NT2/D1 (cell line): ENCODE measurements around the gene PPIC.
"Not testable (repeated sequence)": the region's sequence is repeated elsewhere in the genome, so short reads cannot be mapped to it uniquely, and the experiment has no call there.

Experiments
- DNase-seq: peaks from one replicate; pipeline ENCODE4 v3.0.0-alpha.2; 2011; ENCODE audit warnings: low read depth, low spot score
- H3K27me3 ChIP-seq: 2 replicates; pipeline ENCODE4 v1.6.0; 2011; ENCODE audit warnings: mild to moderate bottlenecking; ENCODE audit not compliant: insufficient read length, insufficient read depth
- H3K36me3 ChIP-seq: 2 replicates; pipeline ENCODE4 v1.6.1; 2011; ENCODE audit warnings: mild to moderate bottlenecking, low read length, mixed read lengths; ENCODE audit not compliant: insufficient read depth, insufficient read length
- H3K4me1 ChIP-seq: 2 replicates; pipeline ENCODE4 v1.5.1; 2011; ENCODE audit not compliant: insufficient read depth, insufficient read length
- H3K4me3 ChIP-seq: 2 replicates; pipeline ENCODE4 v1.5.1; 2011; ENCODE audit warnings: low read depth; ENCODE audit not compliant: insufficient read length
- H3K9ac ChIP-seq: 2 replicates; pipeline ENCODE4 v1.6.0; 2011; ENCODE audit warnings: low read depth; ENCODE audit not compliant: insufficient read length
- H3K9me3 ChIP-seq: 2 replicates; pipeline ENCODE4 v1.5.1; 2011; ENCODE audit warnings: mild to moderate bottlenecking, low read length; ENCODE audit not compliant: insufficient read depth
- SUZ12 ChIP-seq: IDR thresholded peaks from 2 replicates; pipeline ENCODE4 v1.6.1; 2011; ENCODE audit not compliant: insufficient read length, insufficient read depth; ENCODE audit errors: extremely low read depth
- YY1 ChIP-seq: IDR thresholded peaks from 2 replicates; pipeline ENCODE4 v1.6.1; 2011; ENCODE audit not compliant: insufficient read length, insufficient read depth
- ZNF274 ChIP-seq: IDR thresholded peaks from 2 replicates; pipeline ENCODE4 v1.6.1; 2011; ENCODE audit warnings: mild to moderate bottlenecking, low read depth, low read length

The PPIC gene

DNA sequence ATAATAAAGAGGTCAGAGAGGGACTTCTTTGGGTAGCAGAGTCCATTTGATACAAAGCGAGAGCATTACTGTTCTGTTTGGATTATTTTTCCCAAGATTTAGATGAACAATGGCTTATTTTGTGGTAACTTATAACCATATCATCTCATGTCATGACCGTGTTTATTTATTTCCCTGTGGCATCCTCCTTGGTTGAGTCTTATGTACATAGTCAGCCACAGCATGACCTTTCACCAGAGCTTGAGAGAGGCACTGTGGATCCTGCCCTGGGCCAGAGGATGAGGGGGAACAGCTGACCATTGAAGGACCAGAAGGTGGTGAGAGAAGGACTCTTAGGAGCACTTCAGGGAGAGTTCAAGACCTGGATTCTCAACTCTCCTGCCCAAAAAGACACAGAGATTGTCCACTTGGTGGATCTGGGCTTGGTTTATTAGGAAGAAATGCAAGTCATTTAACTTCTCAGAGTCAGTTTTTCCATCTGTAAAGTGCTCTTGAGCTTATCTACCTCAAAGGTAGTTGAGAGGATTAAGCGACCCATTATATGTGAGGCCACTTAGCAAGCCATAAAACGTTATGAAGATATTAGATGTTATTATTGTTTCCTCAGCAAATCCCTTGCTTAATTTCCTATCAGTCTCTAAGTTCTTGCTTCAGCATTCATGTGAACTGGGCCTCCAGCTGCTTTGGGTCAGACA, 51.4 kb downstream of the PPIC start:
- no peak overlapping the region for H3K9ac ChIP-seq
- H3K4me1 ChIP-seq, result no peaks in the 10 kb centered on the region
- DNase-seq, result no peak
- no peaks in the 10 kb centered on the region for H3K9me3 ChIP-seq
- H3K4me3 ChIP-seq, result no peak overlapping the region
- no peaks in the 10 kb centered on the region for H3K36me3 ChIP-seq
- H3K27me3 ChIP-seq, result no peaks in the 10 kb centered on the region
- TF ChIP-seq SUZ12 (no peak), YY1 (no peak), ZNF274 (no peak)

DNA sequence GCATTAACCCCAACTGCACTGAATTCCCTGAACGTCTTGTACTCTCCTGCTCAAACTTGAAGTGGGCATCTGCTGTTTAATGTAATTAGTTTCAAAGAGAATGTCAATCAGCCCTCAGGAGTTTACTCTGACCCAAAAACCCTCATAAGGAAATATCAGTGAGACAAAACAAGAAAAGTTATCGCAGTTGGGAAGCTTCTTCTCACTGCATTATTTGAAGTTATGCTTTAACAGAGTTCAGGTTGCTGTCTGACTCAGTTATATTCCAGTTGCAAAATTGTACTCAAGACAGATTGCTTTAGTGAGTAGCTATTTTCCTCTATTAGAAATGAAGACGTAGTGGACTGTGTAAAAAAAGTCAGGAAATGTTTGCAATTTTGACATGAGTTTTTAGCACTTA, 52.1 kb downstream of the PPIC start:
- Histone ChIP-seq H3K9ac (no peak overlapping the region), H3K36me3 (no peaks in the 10 kb centered on the region), H3K27me3 (no peaks in the 10 kb centered on the region), H3K4me1 (no peaks in the 10 kb centered on the region), H3K9me3 (no peaks in the 10 kb centered on the region), H3K4me3 (no peak overlapping the region)
- DNase-seq, result no peak
- TF ChIP-seq ZNF274, result no peak
- no peak for TF ChIP-seq SUZ12
- no peak for TF ChIP-seq YY1

DNA sequence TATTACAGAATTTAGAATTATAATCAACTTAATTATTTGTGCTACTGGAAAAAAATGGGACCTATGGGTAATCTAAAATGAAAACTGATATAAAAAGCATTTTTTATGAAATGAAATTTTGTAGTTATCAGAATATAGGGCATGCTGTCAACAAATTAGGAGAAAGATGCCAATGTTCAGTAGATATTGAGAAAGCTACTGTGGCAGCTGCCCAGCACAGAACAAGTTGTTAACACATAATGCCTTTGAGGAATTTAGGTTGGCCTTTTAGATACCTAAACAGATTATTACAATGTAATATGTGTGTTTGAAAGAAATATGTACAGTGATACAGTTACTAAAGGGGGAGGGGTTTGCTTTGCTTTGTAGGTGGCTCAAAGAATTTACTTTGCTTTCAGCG, 54.1 kb downstream of the PPIC start:
- Histone ChIP-seq H3K27me3 (no peaks in the 10 kb centered on the region), H3K4me1 (no peaks in the 10 kb centered on the region), H3K9me3 (no peaks in the 10 kb centered on the region)

GRCh38 chr5:122981846-122982245, 54.7 kb downstream of the PPIC start:
- H3K9me3 ChIP-seq, result no peaks in the 10 kb centered on the region
- no peaks in the 10 kb centered on the region for H3K36me3 ChIP-seq
- no peak overlapping the region for H3K9ac ChIP-seq
- no peaks in the 10 kb centered on the region for H3K27me3 ChIP-seq
- DNase-seq, result no peak
- H3K4me1 ChIP-seq, result no peaks in the 10 kb centered on the region
- TF ChIP-seq YY1 (no peak), ZNF274 (no peak), SUZ12 (no peak)
- no peak overlapping the region for H3K4me3 ChIP-seq

More for the DNA sequence above, 54.1 kb downstream of the PPIC start:
- TF ChIP-seq SUZ12 (no peak), YY1 (no peak), ZNF274 (no peak)
- DNase-seq, result no peak
- Histone ChIP-seq H3K9ac (no peak overlapping the region), H3K36me3 (no peaks in the 10 kb centered on the region), H3K4me3 (no peak overlapping the region)

GRCh38 chr5:122978644-122979297, 57.8 kb downstream of the PPIC start:
- H3K27me3 ChIP-seq, result no peaks in the 10 kb centered on the region
- no peaks in the 10 kb centered on the region for H3K9me3 ChIP-seq
- H3K9ac ChIP-seq, result no peak overlapping the region
- H3K4me3 ChIP-seq, result no peak overlapping the region
- DNase-seq, result no peak
- TF ChIP-seq SUZ12 (no peak), YY1 (no peak), ZNF274 (no peak)
- H3K36me3 ChIP-seq, result no peaks in the 10 kb centered on the region
- no peaks in the 10 kb centered on the region for H3K4me1 ChIP-seq

DNA sequence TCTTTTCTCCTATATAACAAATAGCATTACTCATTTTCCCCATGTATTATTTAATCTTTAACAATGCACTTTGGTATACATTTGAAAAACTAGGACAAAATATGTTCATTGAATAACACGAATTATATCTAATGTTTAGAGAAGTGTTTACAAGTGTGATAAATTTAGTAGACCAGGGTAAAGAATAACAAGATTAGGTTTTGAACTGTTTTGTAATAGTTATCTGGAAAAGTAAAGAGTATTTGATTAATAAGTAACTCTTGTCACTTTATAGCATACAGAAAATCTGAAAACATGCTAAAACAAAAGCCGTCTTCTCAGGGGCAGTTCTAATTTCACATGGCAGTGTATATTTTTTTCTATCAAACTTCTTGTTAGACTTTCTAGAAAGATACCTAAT, 58.5 kb downstream of the PPIC start:
- Histone ChIP-seq H3K9ac (no peak overlapping the region), H3K27me3 (no peaks in the 10 kb centered on the region), H3K9me3 (no peaks in the 10 kb centered on the region), H3K36me3 (no peaks in the 10 kb centered on the region), H3K4me1 (no peaks in the 10 kb centered on the region), H3K4me3 (no peak overlapping the region)
- DNase-seq, result no peak
- no peak for TF ChIP-seq YY1
- no peak for TF ChIP-seq ZNF274
- no peak for TF ChIP-seq SUZ12

DNA sequence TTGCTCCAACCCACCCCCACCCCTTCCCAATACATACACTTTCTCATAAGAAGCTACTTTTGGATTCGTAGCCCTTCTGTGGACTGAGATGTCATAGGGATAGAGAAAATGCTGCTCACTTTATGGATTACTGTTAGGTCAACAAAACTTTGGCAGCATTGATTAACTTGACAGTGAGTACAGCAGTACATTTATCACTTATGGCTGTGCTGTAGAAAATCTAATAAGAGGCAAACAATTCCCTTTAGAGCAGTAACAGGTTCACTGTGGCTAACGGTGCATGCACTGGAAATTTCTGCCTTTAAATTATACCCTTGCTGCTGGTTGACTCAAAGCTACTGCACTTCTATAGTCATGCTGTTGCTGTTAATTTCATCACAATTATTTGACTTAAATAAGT, 59.2 kb downstream of the PPIC start:
- Histone ChIP-seq H3K9me3 (no peaks in the 10 kb centered on the region), H3K4me3 (no peak overlapping the region), H3K4me1 (no peaks in the 10 kb centered on the region), H3K27me3 (no peaks in the 10 kb centered on the region), H3K9ac (no peak overlapping the region), H3K36me3 (no peaks in the 10 kb centered on the region)
- no peak for DNase-seq
- TF ChIP-seq SUZ12, result no peak
- TF ChIP-seq YY1, result no peak
- no peak for TF ChIP-seq ZNF274

- H3K9ac ChIP-seq, H3K4me3 ChIP-seq, H3K9me3 ChIP-seq, H3K36me3 ChIP-seq, DNase-seq, H3K27me3 ChIP-seq, H3K4me1 ChIP-seq: not testable (repeated sequence)
Measured at GRCh38 chr5:122974251-122974650, 62.3 kb downstream of the PPIC start.

DNA sequence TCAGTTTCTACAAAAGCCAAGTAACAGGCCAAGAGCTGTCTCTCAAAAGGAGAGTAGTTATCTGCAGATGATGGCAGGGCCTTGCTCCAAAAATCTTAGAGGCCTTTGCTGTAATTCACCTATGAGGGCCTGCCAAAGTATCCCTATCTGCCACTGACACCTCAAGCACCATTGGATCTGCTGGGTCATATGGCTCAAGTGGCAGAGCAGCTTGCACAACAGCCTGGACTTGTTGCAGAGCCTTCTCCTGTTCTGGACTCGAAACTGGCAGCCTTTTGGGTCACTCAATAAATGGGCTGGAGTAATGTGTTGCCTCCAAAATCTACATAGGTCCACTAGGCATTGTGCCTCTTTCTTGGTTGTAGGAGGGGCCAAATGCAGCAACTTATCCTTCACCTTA, 62.8 kb downstream of the PPIC start:
- H3K9ac ChIP-seq, H3K9me3 ChIP-seq, H3K4me1 ChIP-seq, H3K36me3 ChIP-seq, DNase-seq, H3K27me3 ChIP-seq, H3K4me3 ChIP-seq: not testable (repeated sequence)
